Stimulated activated CD4-positive, alpha-beta T cell treated with anti-CD3 and anti-CD28 coated beads, Interleukin-4, amount 100 ng/mL, for 48 hours (primary cell): ENCODE measurements around the gene AFAP1.

Experiments
- DNase-seq, 2 donors: peaks; one replicate each; pipeline ENCODE4 v3.0.0-alpha.2; 2020; ENCODE audit warnings: low read depth in 2 of 2

Gene AFAP1

DNA sequence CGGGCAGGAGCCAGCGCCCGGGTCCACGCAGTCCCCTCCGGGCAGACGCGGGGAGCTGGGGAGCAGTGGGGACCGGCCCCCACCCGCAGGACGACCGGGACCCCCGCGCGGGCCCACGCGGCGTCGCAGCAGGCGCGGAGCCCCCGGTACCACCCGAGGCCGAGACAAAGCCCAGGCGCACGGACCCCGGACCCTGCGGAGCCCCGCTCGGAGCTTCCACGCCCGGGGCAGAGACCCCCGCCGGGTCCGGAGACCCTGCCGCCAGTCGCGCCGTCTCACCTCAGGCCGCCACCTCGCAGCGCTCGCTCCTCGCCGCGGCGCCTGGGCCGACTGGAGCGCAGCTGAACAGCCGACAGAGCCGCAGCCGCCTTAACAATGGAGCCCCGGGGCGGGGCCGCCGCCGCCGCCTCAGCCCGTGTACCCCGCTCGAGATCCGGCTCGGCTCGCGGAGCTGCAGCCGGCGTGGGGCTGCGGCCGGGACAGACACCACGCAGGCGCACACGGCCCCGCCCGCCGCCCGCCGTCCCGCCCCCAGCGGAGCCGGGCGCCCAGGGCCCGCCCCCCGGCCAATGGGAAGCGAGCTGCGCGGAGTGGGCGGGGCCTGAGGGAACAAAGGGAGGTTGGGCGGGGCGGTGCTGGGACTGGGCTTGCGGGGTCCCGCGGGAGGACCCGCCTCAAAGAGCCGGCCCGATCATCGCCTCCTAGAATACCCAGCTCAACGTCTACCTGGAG, at the start of gene AFAP1:
TSS of gene AFAP1 (minus strand) at position 485 of the 732 bp plus-strand sequence. CDS start 67,783 bp downstream, outside the sequence.
- DNase-seq = peak; percentile 84

DNA sequence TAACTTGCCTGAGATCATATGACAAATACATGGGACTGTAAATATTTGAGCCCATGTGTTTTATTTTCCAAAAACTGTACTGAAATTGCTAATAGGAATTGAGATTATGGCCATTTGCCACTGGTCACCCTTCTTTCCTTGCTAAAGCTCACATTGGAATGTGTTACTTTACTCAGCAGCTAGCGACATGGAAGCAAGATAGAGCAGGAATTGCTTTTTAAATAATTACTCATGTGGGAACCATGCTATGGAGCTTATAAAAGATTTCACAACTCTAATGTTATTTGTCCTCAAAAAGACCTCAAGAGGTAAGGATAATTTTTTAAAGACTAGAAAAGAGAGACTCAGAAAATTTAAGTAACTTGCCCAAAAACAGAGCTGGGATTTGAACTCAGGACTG, 48.8 kb upstream of the AFAP1 start:
- no peak for DNase-seq

- peak; percentile 66 to 77 for DNase-seq
Observed at GRCh38 chr4:7987148-7987989, 47.7 kb upstream of the AFAP1 start.

DNA sequence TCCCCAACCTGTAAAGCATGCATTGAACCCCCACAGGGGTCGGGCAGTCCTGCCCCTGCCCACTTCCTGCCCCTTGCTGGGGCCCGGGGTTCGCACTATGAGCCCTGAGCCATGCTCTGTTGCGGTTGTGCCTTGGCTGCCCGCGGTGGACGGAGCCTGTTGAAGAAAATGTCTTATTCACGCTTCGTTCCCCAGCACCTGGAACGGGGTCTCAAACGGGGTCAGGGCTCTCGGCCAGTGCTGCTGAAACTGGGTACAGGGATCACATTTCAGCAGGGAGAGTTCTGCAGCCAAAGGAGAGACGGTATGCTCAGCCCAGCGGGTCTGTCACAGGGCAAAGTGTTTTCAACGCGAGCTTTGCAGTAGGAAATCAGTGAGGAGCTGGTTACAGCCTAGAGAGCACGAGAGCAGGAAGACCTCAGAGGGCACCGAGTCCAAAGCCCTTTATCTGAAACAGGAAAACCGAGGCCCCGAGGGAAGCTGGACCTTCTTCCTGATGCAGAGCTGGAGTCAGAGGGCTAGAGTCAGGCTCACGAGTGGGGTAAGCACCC, 46.3 kb upstream of the AFAP1 start:
- DNase-seq = no peak

- DNase-seq = no peak
Observed at GRCh38 chr4:7985072-7985471, 45.4 kb upstream of the AFAP1 start.

GRCh38 chr4:7984286-7984925, 44.7 kb upstream of the AFAP1 start:
- DNase-seq = no peak

DNA sequence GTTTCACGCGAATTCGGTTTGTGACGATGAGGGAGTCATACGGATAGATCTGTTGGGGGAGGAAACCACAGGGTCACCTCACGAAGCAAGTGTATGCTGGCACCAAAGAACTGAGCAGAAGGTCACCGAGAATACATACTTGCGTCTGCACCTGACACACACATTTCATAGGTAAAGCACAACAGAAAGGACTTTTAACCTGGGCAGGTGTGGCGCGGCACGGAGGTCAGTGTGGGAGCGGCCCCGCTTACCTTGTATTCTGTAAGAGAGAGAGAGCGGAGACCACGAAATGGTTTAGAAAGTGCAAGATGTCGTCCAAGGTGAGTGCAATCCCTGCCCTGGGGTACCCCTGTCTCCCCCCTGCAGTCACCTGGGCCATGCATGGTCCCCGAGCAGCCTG, 43.6 kb upstream of the AFAP1 start:
- no peak for DNase-seq

DNA sequence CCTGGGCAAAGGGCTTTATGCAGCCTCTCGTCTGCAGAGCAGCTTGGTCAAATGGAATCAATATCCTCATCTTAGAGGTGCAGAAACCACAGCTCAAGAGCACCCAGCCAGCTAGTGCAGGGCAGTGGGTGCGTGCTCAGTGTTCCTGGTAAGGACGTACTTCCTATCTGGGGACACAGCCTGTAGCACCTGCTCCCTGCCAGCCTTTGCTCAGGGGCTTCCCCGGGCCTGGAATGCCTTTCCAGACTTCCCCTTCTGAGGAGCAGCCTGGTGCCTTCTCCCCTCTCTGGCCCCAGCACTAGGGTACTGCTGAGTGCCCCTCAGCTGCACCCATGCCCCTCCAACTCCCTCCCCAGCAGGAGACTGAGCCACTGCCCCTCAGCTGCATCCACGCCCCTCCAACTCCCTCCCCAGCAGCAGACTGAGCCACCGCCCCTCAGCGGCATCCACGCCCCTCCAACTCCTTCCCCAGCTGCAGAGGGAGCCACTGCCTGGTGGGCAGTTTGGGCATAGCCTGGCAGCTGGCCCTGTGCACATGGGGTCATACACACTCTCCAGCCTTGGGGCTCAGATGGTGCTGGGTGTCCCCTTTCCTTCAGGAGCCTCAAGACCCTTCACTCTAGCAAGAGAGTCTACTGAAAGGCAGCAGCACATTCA, 42.2 kb upstream of the AFAP1 start:
- DNase-seq = no peak

GRCh38 chr4:7980036-7980435, 40.4 kb upstream of the AFAP1 start:
- no peak for DNase-seq

DNA sequence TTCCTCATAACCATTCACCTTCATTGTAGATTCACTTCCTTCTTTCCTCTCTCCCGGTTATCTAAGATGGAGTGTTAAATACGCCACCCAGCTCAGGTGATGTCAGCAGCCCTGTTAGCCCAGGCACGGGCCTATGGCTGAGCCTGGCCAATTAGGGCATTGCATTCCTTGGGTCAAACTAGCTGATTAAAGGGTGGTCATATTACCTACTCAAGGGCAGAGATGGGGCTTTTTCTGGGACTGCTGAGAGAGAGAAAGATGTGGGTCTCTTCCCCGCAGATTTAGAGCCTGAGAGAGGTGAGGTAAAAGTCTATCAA, 39.9 kb upstream of the AFAP1 start:
- DNase-seq = no peak

DNA sequence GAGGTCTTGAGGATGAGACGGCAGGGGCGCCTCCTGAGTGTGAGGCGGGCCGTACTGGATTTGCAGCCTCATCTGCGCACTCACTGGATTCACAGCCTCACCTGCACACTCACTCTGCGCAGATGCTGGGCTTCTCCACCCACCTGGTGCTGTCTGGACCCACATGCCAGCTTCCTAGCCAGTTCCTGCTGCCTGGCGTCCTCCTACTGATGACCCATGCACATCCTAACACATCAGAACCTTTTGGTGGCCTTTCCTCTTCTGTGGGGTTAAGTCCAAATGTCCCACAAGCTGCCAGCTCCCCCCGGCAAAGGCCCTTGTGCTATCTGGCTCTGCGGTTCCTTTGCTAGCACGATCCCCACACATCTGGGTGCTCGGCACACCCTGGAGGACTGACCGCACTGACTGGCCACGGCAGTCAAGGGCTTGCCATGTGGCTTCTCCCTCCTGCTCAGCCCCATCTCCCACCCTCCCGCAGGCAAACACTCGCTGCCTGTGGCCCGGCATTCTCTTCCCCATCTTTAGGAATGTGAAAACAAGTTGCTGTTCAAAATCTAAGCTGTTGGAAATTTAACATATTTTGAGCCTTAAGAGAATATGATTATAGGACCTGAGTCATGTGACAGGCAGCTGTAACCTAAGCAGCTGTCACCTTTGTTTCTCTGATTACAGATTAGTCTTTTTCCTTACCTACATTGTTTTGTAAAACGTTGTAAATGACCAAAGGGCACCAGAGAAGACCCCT, 39.4 kb upstream of the AFAP1 start:
- no peak for DNase-seq

- DNase-seq = no peak
Observed at GRCh38 chr4:7978489-7978888, 38.8 kb upstream of the AFAP1 start.

GRCh38 chr4:7976634-7977033, 37.0 kb upstream of the AFAP1 start:
- no peak for DNase-seq

DNA sequence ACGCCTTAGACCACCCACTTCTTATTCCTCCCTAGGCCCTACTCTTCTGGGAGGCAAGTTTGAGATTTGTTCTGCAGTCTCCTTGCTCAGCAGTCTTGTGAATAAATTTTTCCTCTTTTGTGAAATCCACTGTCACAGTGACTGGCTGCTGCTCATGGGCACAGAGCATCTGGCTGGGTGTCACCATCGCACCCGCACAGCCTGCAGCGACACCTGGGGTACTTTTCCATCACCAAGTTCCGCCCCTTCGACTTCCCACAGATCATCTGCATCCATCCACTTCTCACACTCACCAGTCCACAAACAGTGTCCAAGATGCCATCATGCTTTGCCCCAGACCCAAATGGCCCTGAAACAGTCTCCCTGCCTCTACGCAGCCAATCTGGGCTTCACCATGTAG, 36.4 kb upstream of the AFAP1 start:
- no peak for DNase-seq

- DNase-seq = no peak
Observed at GRCh38 chr4:7974425-7974824, 34.8 kb upstream of the AFAP1 start.

DNA sequence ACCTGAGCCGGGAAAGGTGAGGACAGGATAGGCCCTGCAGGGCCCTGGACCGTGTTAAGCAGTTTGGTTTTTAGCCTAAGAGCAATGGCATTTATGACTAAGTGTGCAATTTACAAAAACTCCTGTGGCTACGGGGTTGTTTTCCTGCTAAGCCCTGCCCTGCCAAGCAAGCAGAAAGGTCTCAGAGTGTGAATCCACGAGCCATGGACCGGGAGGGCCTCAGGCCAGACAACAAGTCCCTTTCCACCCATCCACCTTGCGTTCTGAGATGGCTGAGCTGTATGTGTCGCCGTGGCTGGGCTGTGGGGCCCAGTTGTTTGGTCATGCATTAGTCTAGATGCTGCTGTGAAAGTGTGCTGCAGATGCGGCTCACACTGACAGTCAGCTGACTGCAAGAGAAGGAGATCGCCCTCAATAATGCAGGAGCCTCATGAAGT, 33.9 kb upstream of the AFAP1 start:
- no peak for DNase-seq

DNA sequence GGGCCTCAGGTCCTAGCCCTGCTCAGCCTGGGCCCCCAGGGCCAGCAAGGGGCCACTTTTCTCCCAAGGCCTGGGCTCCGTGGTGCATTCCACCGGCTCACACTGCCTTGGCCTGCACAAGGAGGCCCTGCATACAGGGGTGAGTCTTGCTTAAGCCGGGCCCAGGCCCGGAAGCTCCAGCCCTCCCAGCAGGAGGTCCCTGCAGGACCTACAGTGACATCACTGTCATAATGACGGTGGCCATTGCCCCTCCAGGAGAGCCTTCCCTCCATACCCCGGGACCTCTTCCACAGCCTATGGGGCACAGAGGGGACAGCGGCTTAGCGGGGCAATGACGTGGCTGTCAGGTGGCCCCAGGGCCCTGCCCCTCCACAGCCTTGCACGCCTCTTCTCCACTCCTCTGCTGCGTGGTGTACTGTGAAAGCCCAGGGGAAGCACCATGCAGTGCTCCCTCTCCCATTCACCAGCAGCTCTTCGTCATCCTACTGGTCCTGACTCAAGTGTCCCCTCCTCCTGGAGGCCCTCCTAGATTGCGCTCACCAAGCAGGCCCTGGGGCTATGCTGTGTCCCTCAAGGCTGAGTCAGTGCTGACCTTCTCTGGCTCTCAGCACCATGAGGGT, 32.3 kb upstream of the AFAP1 start:
- DNase-seq = no peak

- DNase-seq = no peak
Observed at GRCh38 chr4:7971159-7971631, 31.5 kb upstream of the AFAP1 start.

DNA sequence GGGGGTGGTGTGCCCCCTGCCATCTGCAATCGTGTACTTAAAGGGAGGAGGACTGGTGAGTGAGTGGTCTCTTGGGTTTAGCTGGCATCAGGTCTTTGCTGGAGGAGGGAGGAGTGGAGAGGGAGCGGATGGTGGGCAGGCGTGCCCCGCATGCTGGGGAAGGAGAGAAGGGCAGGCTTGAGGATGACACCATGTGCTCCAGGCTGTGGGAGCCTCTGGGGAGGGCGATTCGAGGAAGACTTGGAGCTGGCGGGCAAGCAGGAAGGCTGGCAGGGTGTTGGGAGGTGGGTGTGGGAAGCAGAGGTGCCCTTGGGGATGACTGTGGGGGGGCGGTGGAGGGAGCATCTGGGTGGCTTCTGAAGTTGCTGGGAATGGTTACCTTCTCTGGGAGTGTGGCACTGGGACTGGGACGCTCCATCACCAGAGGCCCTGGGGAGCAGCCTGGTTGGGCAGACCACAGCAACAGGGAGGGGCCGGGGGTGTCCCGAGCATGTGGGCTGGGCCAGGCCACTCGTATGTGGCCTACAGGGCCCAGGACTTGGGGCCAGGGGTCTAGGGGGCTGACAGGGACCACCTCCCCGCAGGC, 30.8 kb upstream of the AFAP1 start:
- DNase-seq = no peak

- DNase-seq = no peak
Observed at GRCh38 chr4:7968262-7968896, 28.7 kb upstream of the AFAP1 start.
